NOMO-1 (cell line): Measurements from ENCODE around the gene FASTKD3.
A peak's percentile ranks its signal among the peaks of the same experiment; 100 is the strongest.

Experiments used
- DNase-seq, 2 experiments: peaks; one replicate each; lab custom pipeline; 2025; ENCODE audit not compliant: unreplicated experiment in 2 of 2; lab: John Stamatoyannopoulos, UW

FASTKD3 gene

GRCh38 chr5:7881091-7881490, 12.3 kb upstream of the FASTKD3 start:
- DNase-seq = peak; percentile 37 to 47

DNA sequence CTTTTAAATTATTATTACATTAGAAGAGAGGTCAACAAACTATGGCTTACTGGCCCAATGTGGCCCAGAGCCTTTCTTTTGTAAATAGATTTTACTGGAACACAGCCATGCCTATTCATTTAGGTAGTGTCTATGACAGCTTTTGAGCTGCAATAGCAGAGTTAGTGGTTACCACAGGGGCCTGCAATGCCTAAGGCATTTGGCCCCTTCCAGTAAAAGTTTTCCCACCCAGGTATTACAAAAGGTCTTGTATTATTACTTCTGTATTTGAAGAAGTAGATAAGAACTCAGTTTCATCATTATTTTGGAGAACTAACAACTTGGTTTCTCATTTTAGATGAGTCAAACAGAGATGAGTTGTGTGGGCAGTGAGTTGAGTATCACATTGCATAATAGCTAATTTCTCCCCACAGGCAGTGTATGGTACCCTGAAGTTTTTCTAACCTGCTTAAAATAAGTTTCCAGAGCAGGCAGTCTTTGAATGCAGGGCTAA, 9.6 kb upstream of the FASTKD3 start:
- peak; percentile 93 to 100 for DNase-seq

GRCh38 chr5:7877851-7878250, 9.0 kb upstream of the FASTKD3 start:
- no peak for DNase-seq

DNA sequence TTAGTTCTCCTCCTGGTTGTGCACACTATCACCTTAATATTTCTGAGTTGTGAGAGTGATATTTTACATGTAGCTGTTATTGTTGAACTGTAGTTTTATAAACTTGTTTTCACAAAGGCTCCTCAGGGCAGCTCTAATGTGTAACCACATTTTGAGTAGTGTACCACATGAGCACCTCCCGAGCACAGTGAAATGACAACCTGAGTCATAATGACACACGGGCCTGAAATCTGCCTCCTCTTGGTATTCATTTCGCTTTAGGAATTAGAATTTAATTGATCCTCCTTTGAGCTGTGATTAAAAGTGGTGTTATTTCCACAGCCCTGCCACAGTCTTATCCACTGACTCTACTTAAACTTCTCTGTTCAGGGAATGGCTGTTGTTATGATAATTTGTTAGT, 8.0 kb upstream of the FASTKD3 start:
- DNase-seq = peak; percentile 13 to 50

DNA sequence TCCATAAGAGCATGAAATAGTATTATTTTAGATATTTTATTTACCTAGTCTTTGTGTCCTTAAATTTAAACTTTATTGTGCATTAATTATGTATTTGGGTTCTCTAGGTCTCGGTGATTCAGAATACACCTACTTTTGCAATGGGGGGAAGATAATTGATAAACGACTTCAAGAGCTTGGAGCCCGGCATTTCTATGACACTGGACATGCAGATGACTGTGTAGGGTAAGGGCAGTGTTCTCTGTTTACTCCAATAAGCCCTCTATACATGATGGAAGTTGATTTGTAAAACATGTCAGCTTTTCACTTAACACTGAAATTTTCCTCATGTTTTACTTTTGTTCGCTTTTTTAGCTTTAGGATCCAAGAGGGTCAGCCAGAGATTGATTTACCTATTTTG, 6.3 kb upstream of the FASTKD3 start:
- DNase-seq = no peak

DNA sequence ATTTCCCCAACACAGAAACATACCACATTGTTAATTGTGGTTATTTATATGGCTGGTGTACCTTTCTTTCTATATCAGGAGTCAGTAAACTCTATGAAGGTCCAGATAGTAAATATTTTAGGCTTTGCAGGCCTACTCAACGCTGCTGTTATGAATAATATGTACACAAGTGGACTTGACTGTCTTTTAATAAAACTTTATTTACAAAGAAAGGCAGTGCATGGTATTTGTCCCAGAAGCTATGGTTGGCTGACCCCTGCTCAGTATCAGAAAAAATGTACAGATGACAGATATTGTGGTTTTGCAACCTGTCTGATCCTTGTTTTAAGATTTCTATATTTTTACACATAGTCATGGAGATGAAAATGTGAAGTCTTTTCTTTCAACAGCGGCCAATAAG, 5.8 kb upstream of the FASTKD3 start:
- no peak for DNase-seq

DNA sequence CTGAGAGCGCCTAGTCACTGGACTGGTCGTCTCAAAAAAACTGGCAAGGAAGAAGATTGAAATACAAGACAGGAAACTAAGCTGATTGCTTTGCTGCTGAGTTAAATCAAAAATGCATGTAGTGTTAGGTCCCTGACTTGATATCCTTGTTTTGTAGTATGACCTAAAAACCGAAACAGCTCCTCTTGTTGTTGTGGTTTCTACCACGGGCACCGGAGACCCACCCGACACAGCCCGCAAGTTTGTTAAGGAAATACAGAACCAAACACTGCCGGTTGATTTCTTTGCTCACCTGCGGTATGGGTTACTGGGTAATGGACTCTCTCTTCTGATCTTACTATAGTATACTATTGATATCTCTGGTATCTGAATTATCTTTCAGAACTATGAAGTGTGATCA, 4.4 kb upstream of the FASTKD3 start:
- DNase-seq = no peak

DNA sequence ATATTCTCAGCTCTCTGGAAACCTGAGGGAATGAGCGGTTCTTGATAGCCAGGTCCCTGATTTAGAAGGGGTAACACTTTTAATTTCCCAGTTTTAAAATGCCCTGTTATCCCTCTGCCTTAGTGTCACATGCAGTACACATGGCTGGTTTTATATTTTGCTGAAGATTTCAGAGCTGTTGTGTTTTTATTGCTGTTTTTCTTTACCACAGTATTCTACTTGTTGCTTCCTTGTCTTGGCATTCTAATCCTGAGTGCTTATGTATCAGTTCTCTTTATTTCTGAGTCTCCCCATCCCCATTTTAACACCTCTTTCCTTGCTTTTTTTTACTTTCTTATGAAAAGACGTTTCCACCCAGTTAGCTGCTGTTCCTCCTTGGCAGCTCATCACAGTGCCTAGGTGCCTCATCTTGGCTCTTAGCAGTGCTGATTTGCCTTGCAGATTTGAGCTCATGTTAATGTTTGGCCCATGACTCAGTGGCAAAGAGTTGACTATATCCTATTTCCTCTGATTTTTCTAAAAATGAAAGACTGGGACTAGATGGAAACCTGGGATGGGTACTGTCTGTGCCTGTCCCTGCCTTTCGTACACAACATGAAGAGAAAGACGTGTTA, 3.8 kb upstream of the FASTKD3 start:
- no peak for DNase-seq

DNA sequence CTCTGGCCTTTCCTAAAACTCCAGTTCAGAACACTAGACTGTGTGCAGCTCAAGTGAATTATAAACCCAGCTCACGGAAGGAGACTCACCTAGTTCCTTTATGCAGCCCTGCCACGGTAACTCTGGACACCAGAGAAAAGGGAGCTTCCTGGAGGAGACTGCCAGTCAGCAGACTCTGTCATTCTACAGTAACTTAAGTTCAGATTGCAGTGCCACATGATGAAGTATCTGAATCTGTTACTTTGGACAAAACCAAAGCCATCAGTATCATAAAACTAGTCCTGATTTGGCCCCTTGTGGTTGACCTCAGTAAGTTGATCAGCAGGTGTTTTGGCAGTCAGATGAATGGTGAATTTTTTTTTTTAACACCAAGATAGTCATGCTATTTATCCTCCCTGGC, 2.8 kb upstream of the FASTKD3 start:
- DNase-seq = no peak

- DNase-seq = peak; percentile 44 to 47
Measured at GRCh38 chr5:7869474-7870136, 774 bp upstream of the FASTKD3 start.

- DNase-seq = peak in 1 of 2 experiments; percentile 48
Measured at GRCh38 chr5:7868427-7868772, 431 bp downstream of the FASTKD3 start.

GRCh38 chr5:7867260-7867659, 1.6 kb downstream of the FASTKD3 start:
- DNase-seq = no peak

GRCh38 chr5:7866196-7866595, 2.6 kb downstream of the FASTKD3 start:
- no peak for DNase-seq

- peak in 1 of 2 experiments; percentile 27 for DNase-seq
Measured at GRCh38 chr5:7857926-7858632, 10.8 kb downstream of the FASTKD3 start.

- no peak for DNase-seq
Measured at GRCh38 chr5:7857361-7857760, 11.5 kb downstream of the FASTKD3 start.

GRCh38 chr5:7856855-7857254, 12.0 kb downstream of the FASTKD3 start:
- peak; percentile 67 to 79 for DNase-seq

- DNase-seq = no peak
Measured at GRCh38 chr5:7855611-7856010, 13.2 kb downstream of the FASTKD3 start.

- DNase-seq = no peak
Measured at GRCh38 chr5:7852988-7853387, 15.8 kb downstream of the FASTKD3 start.

DNA sequence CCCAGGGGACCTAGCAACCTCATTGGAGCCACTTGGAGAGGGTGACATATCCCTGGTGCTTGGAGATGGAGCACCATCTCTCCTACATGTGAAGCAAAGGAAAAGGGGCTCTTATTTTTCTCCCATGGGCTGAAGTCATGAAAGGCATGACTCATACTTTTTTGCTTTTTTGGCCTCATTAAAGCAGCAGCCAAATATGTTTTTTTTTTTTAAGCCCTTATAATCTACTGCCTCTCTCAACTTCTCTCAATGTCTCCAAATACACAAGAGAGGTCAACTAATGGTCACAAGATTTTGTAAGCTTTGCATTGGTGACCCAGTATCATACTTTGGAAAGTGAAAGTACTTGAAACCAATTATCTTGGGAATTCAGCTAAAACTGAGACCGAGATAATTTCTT, 16.3 kb downstream of the FASTKD3 start:
- no peak for DNase-seq

DNA sequence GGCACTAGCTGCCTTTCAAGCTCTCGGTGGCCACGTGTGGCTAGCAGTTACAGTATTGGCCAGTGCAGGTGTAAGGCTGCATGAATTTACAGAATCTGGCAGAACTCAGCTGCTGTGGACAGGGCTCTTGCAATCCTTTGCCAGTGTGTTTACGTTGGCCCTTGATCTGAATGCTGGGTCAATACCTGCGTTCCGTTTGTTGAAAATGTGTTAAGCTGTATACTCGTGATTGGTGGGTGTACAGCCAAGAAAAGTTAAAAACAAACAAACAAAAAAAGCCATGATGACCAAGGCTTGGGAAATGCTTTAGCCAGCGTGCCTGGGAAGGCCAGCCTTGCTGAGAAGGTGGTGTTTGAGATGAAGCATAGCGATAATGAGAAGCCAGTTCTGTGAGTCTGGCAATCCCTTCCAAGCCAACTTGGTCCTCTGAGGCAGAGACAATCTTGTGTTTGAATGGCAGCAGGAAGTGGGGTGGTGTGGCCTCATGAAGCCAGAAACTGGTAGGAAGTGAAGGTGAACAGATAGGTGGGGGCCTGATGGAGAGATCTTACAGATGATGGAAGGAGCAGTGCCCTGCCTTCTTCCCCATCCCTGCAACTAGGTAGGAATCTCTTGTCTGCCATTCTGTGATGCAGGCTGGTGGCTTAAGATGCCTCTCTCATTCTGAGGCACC, 17.1 kb downstream of the FASTKD3 start:
- DNase-seq = no peak

DNA sequence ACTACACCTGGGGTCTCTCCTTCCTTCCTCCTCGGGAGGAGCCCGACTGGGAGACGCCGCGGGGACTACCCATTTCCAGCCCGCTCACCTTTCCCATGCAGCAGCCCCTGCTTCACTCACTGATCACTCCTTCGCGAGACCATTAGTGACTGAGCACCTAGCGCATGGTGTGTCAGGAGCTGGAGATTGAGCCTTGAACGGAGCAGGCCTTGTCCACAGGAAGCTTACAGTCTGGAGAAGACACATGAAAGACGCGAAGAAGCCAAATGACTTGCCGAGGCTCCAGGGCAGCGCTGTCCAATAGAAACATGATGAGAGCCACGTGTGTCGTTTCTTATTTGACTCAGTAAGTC, 17.6 kb downstream of the FASTKD3 start:
- DNase-seq = no peak
